Measurements from ENCODE around the gene FOXP1. TPM values are rescaled to one million over a fixed set of nuclear protein-coding genes. Genes with fewer than 3 reads are reported as not detected.

Gene FOXP1
- total RNA-seq, 1 experiment from 2014 or later = 2.9 TPM

- H3K27ac ChIP-seq (ENCODE audit: low read length) = no peak overlapping the region
- TF ChIP-seq SIN3A (IDR thresholded peaks at IDR 0.05; ENCODE audit: borderline replicate concordance, insufficient read depth, low read depth, low read length) = no peak
- TF ChIP-seq, protein P1, sequence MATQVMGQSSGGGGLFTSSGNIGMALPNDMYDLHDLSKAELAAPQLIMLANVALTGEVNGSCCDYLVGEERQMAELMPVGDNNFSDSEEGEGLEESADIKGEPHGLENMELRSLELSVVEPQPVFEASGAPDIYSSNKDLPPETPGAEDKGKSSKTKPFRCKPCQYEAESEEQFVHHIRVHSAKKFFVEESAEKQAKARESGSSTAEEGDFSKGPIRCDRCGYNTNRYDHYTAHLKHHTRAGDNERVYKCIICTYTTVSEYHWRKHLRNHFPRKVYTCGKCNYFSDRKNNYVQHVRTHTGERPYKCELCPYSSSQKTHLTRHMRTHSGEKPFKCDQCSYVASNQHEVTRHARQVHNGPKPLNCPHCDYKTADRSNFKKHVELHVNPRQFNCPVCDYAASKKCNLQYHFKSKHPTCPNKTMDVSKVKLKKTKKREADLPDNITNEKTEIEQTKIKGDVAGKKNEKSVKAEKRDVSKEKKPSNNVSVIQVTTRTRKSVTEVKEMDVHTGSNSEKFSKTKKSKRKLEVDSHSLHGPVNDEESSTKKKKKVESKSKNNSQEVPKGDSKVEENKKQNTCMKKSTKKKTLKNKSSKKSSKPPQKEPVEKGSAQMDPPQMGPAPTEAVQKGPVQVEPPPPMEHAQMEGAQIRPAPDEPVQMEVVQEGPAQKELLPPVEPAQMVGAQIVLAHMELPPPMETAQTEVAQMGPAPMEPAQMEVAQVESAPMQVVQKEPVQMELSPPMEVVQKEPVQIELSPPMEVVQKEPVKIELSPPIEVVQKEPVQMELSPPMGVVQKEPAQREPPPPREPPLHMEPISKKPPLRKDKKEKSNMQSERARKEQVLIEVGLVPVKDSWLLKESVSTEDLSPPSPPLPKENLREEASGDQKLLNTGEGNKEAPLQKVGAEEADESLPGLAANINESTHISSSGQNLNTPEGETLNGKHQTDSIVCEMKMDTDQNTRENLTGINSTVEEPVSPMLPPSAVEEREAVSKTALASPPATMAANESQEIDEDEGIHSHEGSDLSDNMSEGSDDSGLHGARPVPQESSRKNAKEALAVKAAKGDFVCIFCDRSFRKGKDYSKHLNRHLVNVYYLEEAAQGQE (IDR thresholded peaks at IDR 0.05; ENCODE audit: insufficient read depth in 1 of 2, low read depth in 2 of 2, low read length in 1 of 2) = no peak
- TF ChIP-seq POLR2AphosphoS5 (IDR thresholded peaks at IDR 0.05; ENCODE audit: low read depth, low read length) = no peak
- TF ChIP-seq TCF7L2 (IDR thresholded peaks at IDR 0.05; ENCODE audit: low read depth, low read length) = no peak
- no peak for TF ChIP-seq CTCF (IDR thresholded peaks at IDR 0.05)
- ATAC-seq (no peak), DNase-seq (ENCODE audit: low read depth, low spot score) (no peak)
- intact Hi-C loops (cut with micrococcal nuclease; ENCODE audit: unreplicated experiment) (no loop called here), in situ Hi-C loops (cut with HindIII; ENCODE audit: low pct_unique_long_range_greater_than_20kb, low sequenced_read_pairs) (no loop called here)
- H3K36me3 ChIP-seq (ENCODE audit: control insufficient read depth, insufficient read depth, low read length) = no peaks in the 10 kb centered on the region
- CTCF ChIA-PET = no interaction called here
- POLR2A ChIA-PET = no interaction called here
- H3K4me1 ChIP-seq (ENCODE audit: control insufficient read depth, insufficient read depth, low read length) = no peaks in the 10 kb centered on the region
- H3K4me3 ChIP-seq (ENCODE audit: low read depth in 2 of 2, low read length in 2 of 2) = no peak overlapping the region
- H3K27me3 ChIP-seq (ENCODE audit: control insufficient read depth, insufficient read depth, low read length) = no peaks in the 10 kb centered on the region
- no TSS peak for BruUV-seq (replicated peaks)
- no peaks in the 10 kb centered on the region for H3K9me3 ChIP-seq (ENCODE audit: control insufficient read depth, insufficient read depth, low read depth, low read length)
Observed at GRCh38 chr3:71490692-71491091, 92.8 kb downstream of the FOXP1 start.

- CTCF ChIA-PET = no interaction called here
- BruUV-seq (replicated peaks) = no TSS peak
Observed at GRCh38 chr3:71489315-71489761, 94.2 kb downstream of the FOXP1 start.

More at GRCh38 chr3:71489315-71489761, 94.2 kb downstream of the FOXP1 start:
- Histone ChIP-seq H3K27ac (ENCODE audit: low read length) (no peak overlapping the region), H3K4me3 (ENCODE audit: low read depth in 2 of 2, low read length in 2 of 2) (no peak overlapping the region), H3K36me3 (ENCODE audit: control insufficient read depth, insufficient read depth, low read length) (no peaks in the 10 kb centered on the region), H3K9me3 (ENCODE audit: control insufficient read depth, insufficient read depth, low read depth, low read length) (no peaks in the 10 kb centered on the region), H3K4me1 (ENCODE audit: control insufficient read depth, insufficient read depth, low read length) (no peaks in the 10 kb centered on the region), H3K27me3 (ENCODE audit: control insufficient read depth, insufficient read depth, low read length) (no peaks in the 10 kb centered on the region)
- DNase-seq (ENCODE audit: low read depth, low spot score) (no peak), ATAC-seq (no peak)
- POLR2A ChIA-PET = no interaction called here
- TF ChIP-seq CTCF (IDR thresholded peaks at IDR 0.05) (no peak), SIN3A (IDR thresholded peaks at IDR 0.05; ENCODE audit: borderline replicate concordance, insufficient read depth, low read depth, low read length) (no peak), POLR2AphosphoS5 (IDR thresholded peaks at IDR 0.05; ENCODE audit: low read depth, low read length) (no peak), TCF7L2 (IDR thresholded peaks at IDR 0.05; ENCODE audit: low read depth, low read length) (no peak)
- TF ChIP-seq, protein P1 (IDR thresholded peaks at IDR 0.05; ENCODE audit: insufficient read depth in 1 of 2, low read depth in 2 of 2, low read length in 1 of 2) = no peak
- intact Hi-C loops (cut with micrococcal nuclease; ENCODE audit: unreplicated experiment) = no loop called here
- in situ Hi-C loops (cut with HindIII; ENCODE audit: low pct_unique_long_range_greater_than_20kb, low sequenced_read_pairs) = no loop called here

All from Panc1 (cell line).